Fibroblast of the aortic adventitia (primary cell): ENCODE measurements around the gene MGLL. TPM values are rescaled to one million over a fixed set of nuclear protein-coding genes. Genes with fewer than 3 reads are reported as not detected.

Source experiments
- DNase-seq: peaks from one replicate; pipeline ENCODE4 v3.0.0-alpha.2; 2010; ENCODE audit warnings: low read depth
- H3K4me3 ChIP-seq: 2 replicates; pipeline ENCODE4 v1.5.1; 2011; ENCODE audit warnings: low read depth, mild to moderate bottlenecking, control low read depth, low read length, moderate library complexity
- total RNA-seq: library from RNA; depleted of rRNA; stranded (reverse); fragments of >200 nt; gene quantifications from 2 replicates; pipeline ENCODE4 v1.2.3, GENCODE V29; 2012; ENCODE audit warnings: low replicate concordance
- TF ChIP-seq, protein P1 (sequence below): IDR thresholded peaks from 2 replicates; pipeline ENCODE4 v1.5.1; 2011; ENCODE audit warnings: mild to moderate bottlenecking, low read length, control low read depth, inconsistent platforms; ENCODE audit not compliant: insufficient read depth

MGLL gene
- total RNA-seq, 1 donor: 25.8 TPM

DNA sequence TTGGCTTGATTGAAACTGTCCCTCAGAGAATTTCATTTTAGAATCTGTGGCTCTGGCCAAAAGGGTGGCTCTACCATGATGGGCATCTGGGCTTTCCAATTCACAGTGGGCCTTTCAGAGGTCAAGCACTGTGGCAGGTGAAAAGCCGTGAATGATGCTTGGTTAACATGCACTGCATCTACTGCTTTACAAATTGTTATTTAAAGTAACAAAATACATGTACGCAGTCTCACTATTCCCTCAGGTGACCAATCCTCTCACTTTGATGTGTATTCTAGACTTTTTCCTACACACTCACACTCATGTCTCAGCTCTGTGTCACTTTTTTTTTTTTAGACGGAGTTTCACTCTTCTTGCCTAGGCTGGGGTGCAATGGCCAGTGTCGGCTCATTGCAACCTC is 70.5 kb downstream of the MGLL start:
- H3K4me3 ChIP-seq: no peak overlapping the region
- TF ChIP-seq, protein P1, sequence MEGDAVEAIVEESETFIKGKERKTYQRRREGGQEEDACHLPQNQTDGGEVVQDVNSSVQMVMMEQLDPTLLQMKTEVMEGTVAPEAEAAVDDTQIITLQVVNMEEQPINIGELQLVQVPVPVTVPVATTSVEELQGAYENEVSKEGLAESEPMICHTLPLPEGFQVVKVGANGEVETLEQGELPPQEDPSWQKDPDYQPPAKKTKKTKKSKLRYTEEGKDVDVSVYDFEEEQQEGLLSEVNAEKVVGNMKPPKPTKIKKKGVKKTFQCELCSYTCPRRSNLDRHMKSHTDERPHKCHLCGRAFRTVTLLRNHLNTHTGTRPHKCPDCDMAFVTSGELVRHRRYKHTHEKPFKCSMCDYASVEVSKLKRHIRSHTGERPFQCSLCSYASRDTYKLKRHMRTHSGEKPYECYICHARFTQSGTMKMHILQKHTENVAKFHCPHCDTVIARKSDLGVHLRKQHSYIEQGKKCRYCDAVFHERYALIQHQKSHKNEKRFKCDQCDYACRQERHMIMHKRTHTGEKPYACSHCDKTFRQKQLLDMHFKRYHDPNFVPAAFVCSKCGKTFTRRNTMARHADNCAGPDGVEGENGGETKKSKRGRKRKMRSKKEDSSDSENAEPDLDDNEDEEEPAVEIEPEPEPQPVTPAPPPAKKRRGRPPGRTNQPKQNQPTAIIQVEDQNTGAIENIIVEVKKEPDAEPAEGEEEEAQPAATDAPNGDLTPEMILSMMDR: no peak

DNA sequence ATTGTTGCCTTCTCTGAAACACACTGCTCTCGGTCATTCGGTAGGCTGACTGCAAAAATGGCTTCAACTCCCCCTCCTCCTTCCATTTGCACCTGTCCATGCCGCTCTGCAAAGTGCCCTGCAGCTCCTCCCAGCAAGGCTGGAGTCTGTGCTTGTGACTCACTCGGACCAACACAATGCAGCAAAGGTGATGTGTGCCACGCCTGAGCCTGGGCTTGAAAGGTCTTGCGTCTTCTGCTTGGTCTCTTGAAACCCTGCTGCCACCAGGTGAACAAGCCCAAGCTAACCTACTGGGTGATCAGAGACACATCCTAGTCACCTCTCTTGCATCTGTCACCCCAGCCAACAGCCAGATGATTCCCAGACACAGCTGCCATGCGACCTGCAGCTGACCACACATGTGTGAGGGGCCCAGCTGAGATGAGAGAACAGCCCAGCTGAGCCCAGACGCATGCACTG is 71.1 kb downstream of the MGLL start:
- DNase-seq: no peak
- TF ChIP-seq, protein P1: no peak
- H3K4me3 ChIP-seq: no peak overlapping the region

More for the DNA sequence above, 70.5 kb downstream of the MGLL start:
- no peak for DNase-seq

DNA sequence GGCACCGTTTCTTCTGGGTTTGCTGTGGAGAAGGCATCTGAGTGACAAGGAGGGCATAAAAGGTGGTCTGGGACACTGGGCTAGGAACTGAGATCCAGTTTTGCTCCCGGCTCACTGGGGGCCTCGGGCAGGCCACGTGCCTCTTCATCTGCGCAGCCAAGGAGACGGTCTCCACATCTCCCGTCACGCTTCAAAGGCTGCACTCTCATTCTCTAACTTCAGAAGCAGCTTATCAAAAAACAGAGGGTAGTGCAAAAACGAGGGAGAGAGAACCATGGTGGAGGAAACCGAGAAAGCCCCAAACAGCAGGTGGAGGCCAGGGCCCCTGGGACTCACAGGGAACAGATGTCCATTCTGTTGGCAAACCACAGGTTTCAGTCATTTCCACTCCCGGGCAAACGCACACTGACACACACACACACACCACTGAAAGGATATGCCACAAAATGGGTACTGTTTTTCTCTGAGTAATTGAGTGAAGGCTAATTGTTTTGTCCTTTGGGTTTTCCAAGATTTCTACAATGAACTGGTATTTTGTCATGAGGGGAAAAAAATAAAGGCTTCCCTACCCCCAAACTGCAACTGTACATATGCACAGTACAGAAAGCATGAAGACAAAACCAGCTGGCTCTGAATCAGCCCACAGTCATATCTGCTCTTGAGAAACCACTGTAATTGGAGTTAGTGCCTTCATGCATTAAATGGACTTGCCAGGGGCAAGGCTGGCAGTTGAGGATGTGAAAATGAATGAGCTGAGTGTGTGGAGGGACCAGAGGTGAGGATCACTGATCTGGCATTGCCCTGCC is 71.9 kb downstream of the MGLL start:
- peak; percentile 83 for DNase-seq
- TF ChIP-seq, protein P1: no peak
- no peak overlapping the region for H3K4me3 ChIP-seq

DNA sequence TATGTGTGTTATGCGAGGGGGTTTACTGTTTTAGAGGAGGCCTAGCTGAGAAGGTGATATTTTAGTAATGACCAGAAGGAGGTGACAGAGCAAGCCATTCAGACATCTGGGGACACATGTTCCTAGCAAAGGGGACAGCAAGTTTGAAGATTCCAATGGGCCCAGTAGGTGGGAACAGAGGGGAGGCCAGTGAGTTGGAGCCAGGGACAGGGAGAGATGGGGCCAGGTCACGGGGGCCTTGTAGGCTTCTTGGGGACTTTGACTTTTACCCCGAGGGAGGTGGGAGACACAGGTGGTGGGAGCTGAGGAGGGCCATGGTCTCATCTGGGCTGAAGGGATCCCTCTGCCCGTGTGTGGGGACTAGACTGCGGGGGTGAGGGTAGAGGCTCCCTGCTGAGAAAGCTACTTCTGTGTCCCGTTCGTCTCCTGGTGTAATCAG is 72.5 kb downstream of the MGLL start:
- no peak overlapping the region for H3K4me3 ChIP-seq
- TF ChIP-seq, protein P1: no peak
- no peak for DNase-seq

DNA sequence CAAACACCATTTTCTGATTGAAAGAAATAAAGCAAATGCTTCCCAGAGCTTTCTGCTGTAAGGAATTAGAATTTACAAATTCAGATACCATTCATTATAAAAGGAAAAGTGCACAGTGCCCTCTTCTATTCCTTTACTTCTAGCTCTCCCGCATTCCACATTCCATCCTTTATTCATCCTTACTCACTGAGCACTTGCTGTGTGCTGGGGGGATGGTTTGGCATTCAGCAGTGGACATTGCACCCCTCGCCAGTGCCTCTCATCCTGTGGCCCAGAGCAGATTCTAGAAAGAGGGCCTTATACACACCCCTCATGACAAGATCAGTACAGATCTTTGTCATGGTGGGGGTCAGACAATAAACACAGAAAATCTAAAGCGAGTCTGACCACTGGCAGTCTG is 73.0 kb downstream of the MGLL start:
- H3K4me3 ChIP-seq: no peak overlapping the region
- TF ChIP-seq, protein P1: no peak
- DNase-seq: no peak

DNA sequence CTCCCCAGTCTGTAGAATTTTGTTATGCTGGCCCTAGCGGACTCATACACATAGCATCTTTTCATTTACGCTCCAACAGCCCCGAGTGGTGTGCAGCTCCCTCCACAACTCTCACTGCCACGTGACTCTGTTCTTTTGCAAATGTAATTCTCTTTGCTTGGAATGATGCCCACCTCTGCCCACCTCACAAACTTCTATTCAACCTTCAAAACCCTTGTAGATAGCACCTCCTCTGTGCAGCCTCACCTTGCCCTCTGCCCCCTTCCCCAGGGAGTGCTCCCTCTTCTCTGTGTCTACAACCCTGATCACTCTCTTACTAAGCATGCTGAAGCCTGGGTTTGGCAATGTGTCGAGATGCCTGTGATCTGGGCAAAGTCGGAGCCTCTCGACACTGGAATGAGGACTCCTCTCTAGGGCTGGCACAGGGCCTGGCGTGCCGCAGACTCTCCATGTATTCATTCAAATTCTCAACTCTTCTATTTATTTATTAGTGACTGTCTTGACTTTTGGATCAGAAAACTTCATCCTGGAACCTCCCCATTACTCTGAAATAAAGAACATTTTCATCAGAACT is 73.5 kb downstream of the MGLL start:
- no peak overlapping the region for H3K4me3 ChIP-seq
- peak; percentile 62 for DNase-seq
- TF ChIP-seq, protein P1: no peak
